HG02642 (cell line): ENCODE measurements around the gene TUBA3D.
"Not testable (repeated sequence)": the region's sequence is repeated elsewhere in the genome, so short reads cannot be mapped to it uniquely, and the experiment has no call there.

Experiments
- ATAC-seq: cut with Tn5 transposase; IDR thresholded peaks from one replicate; pipeline ENCODE4 v1.9.1; 2021; ENCODE audit warnings: mild to moderate bottlenecking; ENCODE audit not compliant: unreplicated experiment, poor library complexity

Gene TUBA3D

GRCh38 chr2:131483981-131484820 lies 8.3 kb downstream of the TUBA3D start:
- ATAC-seq = not testable (repeated sequence)

GRCh38 chr2:131484906-131485460 lies 9.1 kb downstream of the TUBA3D start:
- ATAC-seq = not testable (repeated sequence)

GRCh38 chr2:131486201-131486902 lies 10.4 kb downstream of the TUBA3D start:
- not testable (repeated sequence) for ATAC-seq

- ATAC-seq = no peak
These were observed 12.6 kb downstream of the TUBA3D start for GRCh38 chr2:131488306-131489205.

- ATAC-seq = not testable (repeated sequence)
These were observed 14.9 kb downstream of the TUBA3D start for GRCh38 chr2:131490616-131491468.

- peak; percentile 7 for ATAC-seq
These were observed 15.5 kb downstream of the TUBA3D start for GRCh38 chr2:131491469-131491836.

- peak; percentile 22 for ATAC-seq
These were observed 16.1 kb downstream of the TUBA3D start, which contains the start of gene MZT2A for GRCh38 chr2:131492015-131492417. Gene MZT2A (minus strand): TSS chr2:131492397. CDS start chr2:131492376, 21 bp downstream.

GRCh38 chr2:131492418-131493198 lies 16.7 kb downstream of the TUBA3D start:
- peak; percentile 75 for ATAC-seq

GRCh38 chr2:131493199-131493968 lies 17.5 kb downstream of the TUBA3D start:
- peak; percentile 24 for ATAC-seq

GRCh38 chr2:131495506-131495905 lies 19.6 kb downstream of the TUBA3D start:
- ATAC-seq = not testable (repeated sequence)

GRCh38 chr2:131498321-131498973 lies 22.5 kb downstream of the TUBA3D start:
- ATAC-seq = peak; percentile 93

- not testable (repeated sequence) for ATAC-seq
These were observed 27.7 kb downstream of the TUBA3D start for GRCh38 chr2:131503587-131503986.

GRCh38 chr2:131504082-131504750 lies 28.3 kb downstream of the TUBA3D start:
- not testable (repeated sequence) for ATAC-seq

- no peak for ATAC-seq
These were observed 33.7 kb downstream of the TUBA3D start for GRCh38 chr2:131509615-131510014.

- ATAC-seq = not testable (repeated sequence)
These were observed 35.5 kb downstream of the TUBA3D start for GRCh38 chr2:131511291-131511968.
